Measurements from ENCODE around the gene PIAS3. TPM values are rescaled to one million over a fixed set of nuclear protein-coding genes. Genes with fewer than 3 reads are reported as not detected.

PIAS3 gene
- total and polyA plus RNA-seq, 4 experiments from 2014 or later = 8.8 to 33.6 (median 24.1) TPM

DNA sequence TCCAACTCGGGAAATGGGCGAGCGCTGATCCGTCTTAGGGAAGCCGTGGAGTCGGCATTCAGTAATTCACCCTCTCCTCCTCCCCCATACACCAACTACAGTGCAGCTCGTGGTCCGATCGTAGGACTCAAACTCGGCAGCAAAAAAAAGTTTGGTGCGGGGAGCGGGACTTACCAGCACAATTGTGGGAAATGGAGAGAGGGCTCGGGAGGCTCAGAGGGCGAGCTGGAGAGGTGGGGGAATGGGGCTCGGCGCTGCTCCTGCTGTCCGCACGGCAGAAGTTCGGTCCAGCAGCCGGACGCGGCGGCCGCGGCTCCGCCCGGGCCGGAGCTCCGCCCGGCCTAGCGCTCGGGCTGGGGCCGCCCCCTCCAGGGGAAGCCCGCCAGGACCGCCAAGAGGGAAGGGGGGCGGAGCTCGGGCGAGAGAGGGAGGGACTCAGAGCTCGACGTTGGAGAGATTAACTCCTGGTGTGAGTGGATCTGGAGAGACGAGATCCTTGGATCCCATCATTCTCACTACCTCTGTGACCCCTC, 676 bp upstream of the PIAS3 start:
- H3K27me3 Mint-ChIP-seq = peaks cover 0 to 2% of the 10 kb centered on the region in 2 donors
- H3K36me3 Mint-ChIP-seq = peaks cover 12 to 26% of the 10 kb centered on the region in 2 donors
- DNase-seq = peak; percentile 52 to 84 (median 65)
- H3K4me3 Mint-ChIP-seq = peak overlapping the region; percentile 92 to 97 (median 96)
- no peaks in the 10 kb centered on the region for H3K9me3 ChIP-seq (ENCODE audit: control insufficient read depth in 1 of 2, low read length in 2 of 2)
- POLR2A ChIA-PET (ENCODE audit: partially characterized antibody) = interaction anchor here (0.6 to 4.7 kb wide), 35 partner anchors 9 to 394 kb away, joined by 3 to 133 read pairs (median 6); partner anchors contain the start of genes ANKRD34A, ANKRD35, LIX1L and NUDT17
- H3K36me3 ChIP-seq (ENCODE audit: insufficient read depth, low read length) = peaks cover 21% of the 10 kb centered on the region
- H3K4me1 ChIP-seq (ENCODE audit: insufficient read depth, low read length) = peaks cover 17% of the 10 kb centered on the region
- no peaks in the 10 kb centered on the region for H3K27me3 ChIP-seq (ENCODE audit: insufficient read depth, low read length)
- no peaks in the 10 kb centered on the region for H3K9me3 Mint-ChIP-seq
- H3K4me3 ChIP-seq (ENCODE audit: low read length in 2 of 2) = peak overlapping the region; percentile 90 to 96
- intact Hi-C loops (cut with micrococcal nuclease) = loop anchor here (1.0 to 2.0 kb wide), 6 partner anchors 13 to 105 kb away; partner anchors contain the start of genes ANKRD34A, ANKRD35, NUDT17 and PEX11B
- CTCF ChIA-PET (ENCODE audit: partially characterized antibody) = interaction anchor here (0.7 to 12.5 kb wide), 19 partner anchors 10 to 178 kb away, joined by 3 to 199 read pairs (median 5); partner anchors contain the start of genes ITGA10, LIX1L, NUDT17 and RBM8A
- peak overlapping the region; percentile 74 for H3K27ac ChIP-seq (ENCODE audit: low read depth, low read length)
- peaks cover 8 to 29% (median 19%) of the 10 kb centered on the region in 4 donors for H3K4me1 Mint-ChIP-seq
- peak overlapping the region; percentile 89 to 96 (median 90) for H3K27ac Mint-ChIP-seq

DNA sequence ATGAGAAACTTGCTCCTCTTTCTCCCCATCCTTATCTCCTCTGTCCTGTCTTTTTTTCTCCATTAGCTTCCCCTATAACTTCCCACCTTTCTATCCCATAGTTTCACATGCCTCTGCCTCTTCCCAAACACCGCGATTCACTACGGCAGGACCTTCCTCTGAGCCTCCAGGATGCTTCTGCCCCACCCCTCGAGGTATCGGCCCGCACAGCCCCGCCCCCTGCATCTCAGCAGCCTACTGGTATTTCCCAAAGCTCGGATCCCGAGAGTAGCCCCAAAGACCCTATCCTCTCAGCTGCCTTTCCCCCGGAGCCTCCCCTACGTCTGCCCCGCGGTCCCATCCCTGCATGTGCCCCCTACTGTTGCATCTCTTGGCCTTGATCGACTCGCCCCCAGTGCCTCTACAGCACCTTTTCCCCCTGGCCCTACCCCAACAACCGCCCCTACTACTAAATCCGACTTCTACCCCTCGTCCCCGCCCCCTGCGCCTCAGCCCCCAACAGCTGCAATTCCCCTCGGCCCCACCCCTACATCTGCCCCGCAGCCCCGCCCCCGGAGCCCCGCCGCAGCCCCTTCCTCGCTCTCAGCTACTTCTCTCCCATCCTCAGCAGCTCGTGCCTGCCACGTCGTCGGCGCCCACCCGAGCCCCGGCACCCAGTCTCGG, 512 bp downstream of the PIAS3 start:
- peak in 3 of 5 donors; percentile 29 to 78 (median 37) for DNase-seq
- POLR2A ChIA-PET (ENCODE audit: partially characterized antibody) = interaction anchor here (0.6 to 4.7 kb wide), 31 partner anchors 10 to 180 kb away, joined by 3 to 133 read pairs (median 8); partner anchors contain the start of genes ANKRD34A, ANKRD35, LIX1L and NUDT17

DNA sequence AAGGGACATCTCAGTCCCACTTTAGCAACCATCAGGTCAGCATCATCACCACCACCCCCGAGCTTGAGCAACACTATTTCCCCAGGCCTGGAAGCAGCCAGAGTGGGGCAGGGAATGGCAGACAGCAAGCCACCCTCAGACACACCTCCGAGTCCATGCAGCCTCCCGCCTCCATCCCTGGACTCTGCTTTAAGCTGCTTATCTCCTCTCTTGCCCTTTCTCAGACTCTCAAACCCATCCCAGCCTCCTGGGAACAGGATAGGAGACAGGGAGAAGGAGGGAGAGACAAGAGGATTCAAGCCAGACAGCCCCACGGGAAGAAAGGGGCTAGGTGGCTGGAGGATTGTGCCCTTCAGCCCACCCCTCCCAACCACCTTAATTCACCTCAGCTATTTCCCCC, 1.7 kb downstream of the PIAS3 start:
- H3K4me1 Mint-ChIP-seq = peaks cover 10 to 29% (median 19%) of the 10 kb centered on the region in 4 donors
- Histone ChIP-seq H3K4me1 (ENCODE audit: insufficient read depth, low read length) (peaks cover 17% of the 10 kb centered on the region), H3K27ac (ENCODE audit: low read depth, low read length) (no peak overlapping the region), H3K9me3 (ENCODE audit: control insufficient read depth in 1 of 2, low read length in 2 of 2) (no peaks in the 10 kb centered on the region), H3K27me3 (ENCODE audit: insufficient read depth, low read length) (no peaks in the 10 kb centered on the region), H3K4me3 (ENCODE audit: low read length in 2 of 2) (no peak overlapping the region), H3K36me3 (ENCODE audit: insufficient read depth, low read length) (peaks cover 22% of the 10 kb centered on the region)
- no peaks in the 10 kb centered on the region for H3K27me3 Mint-ChIP-seq
- intact Hi-C loops (cut with micrococcal nuclease) = no loop called here
- H3K27ac Mint-ChIP-seq = peak overlapping the region in 1 of 7 donors; percentile 90
- CTCF ChIA-PET (ENCODE audit: partially characterized antibody) = interaction anchor here (1.2 to 12.5 kb wide), 10 partner anchors 10 to 154 kb away, joined by 3 to 199 read pairs (median 7); partner anchors contain the start of genes ANKRD34A, ITGA10, NUDT17 and POLR3GL
- POLR2A ChIA-PET (ENCODE audit: partially characterized antibody) = interaction anchor here (0.8 to 4.7 kb wide), 16 partner anchors 10 to 180 kb away, joined by 3 to 133 read pairs (median 18); partner anchors contain the start of genes ANKRD34A, ANKRD35, NUDT17 and PEX11B
- H3K4me3 Mint-ChIP-seq = peak overlapping the region in 5 of 8 donors; percentile 10 to 76 (median 63)
- H3K36me3 Mint-ChIP-seq = peaks cover 23 to 45% of the 10 kb centered on the region in 2 donors
- DNase-seq = no peak
- H3K9me3 Mint-ChIP-seq = no peaks in the 10 kb centered on the region

More for the DNA sequence above, 512 bp downstream of the PIAS3 start:
- Mint-ChIP-seq H3K9me3 (no peaks in the 10 kb centered on the region), H3K4me1 (peaks cover 8 to 29% (median 19%) of the 10 kb centered on the region in 4 donors), H3K4me3 (peak overlapping the region; percentile 92 to 97 (median 96)), H3K27me3 (peaks cover 0 to 2% of the 10 kb centered on the region in 2 donors), H3K36me3 (peaks cover 19 to 38% of the 10 kb centered on the region in 2 donors), H3K27ac (peak overlapping the region; percentile 78 to 97 (median 90))
- peaks cover 22% of the 10 kb centered on the region for H3K36me3 ChIP-seq (ENCODE audit: insufficient read depth, low read length)
- peak overlapping the region; percentile 90 to 96 for H3K4me3 ChIP-seq (ENCODE audit: low read length in 2 of 2)
- peaks cover 17% of the 10 kb centered on the region for H3K4me1 ChIP-seq (ENCODE audit: insufficient read depth, low read length)
- intact Hi-C loops (cut with micrococcal nuclease) = loop anchor here (1.0 to 2.0 kb wide), 3 partner anchors 14 to 177 kb away; partner anchors contain the start of gene NUDT17
- peak overlapping the region; percentile 74 for H3K27ac ChIP-seq (ENCODE audit: low read depth, low read length)
- H3K27me3 ChIP-seq (ENCODE audit: insufficient read depth, low read length) = no peaks in the 10 kb centered on the region
- CTCF ChIA-PET (ENCODE audit: partially characterized antibody) = interaction anchor here (0.7 to 12.5 kb wide), 23 partner anchors 11 to 179 kb away, joined by 3 to 199 read pairs (median 5); partner anchors contain the start of genes ANKRD34A, ITGA10, LIX1L and NUDT17
- no peaks in the 10 kb centered on the region for H3K9me3 ChIP-seq (ENCODE audit: control insufficient read depth in 1 of 2, low read length in 2 of 2)

DNA sequence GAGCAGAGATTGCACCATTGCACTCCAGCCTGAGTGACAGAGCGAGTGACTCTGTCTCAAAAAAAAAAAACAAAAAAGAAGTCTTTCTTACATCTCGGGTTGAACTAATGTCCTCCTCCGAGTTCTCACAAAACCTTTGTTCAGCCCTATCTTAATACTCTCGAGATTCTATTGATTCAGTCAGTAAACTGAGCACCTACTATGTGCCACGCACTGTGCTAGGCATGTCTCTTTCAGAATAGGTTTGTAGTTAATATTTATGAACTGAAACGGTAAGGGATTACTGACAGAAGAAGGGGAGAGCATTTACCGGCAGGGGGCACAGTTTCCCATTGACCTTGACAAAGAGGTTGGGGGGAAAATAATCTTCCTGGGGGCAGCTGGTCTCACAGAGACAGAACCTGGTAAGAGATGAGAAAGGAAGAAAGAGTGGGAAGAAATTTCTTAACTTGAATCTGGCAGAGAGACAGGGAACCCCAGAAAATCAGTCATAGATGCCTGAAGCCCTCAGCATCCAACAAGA, 3.4 kb downstream of the PIAS3 start:
- Mint-ChIP-seq H3K4me1 (peaks cover 10 to 29% (median 19%) of the 10 kb centered on the region in 4 donors), H3K4me3 (peak overlapping the region in 4 of 8 donors; percentile 21 to 76 (median 46)), H3K9me3 (no peaks in the 10 kb centered on the region), H3K36me3 (peaks cover 30 to 56% of the 10 kb centered on the region in 2 donors), H3K27ac (peak overlapping the region in 1 of 7 donors; percentile 51), H3K27me3 (no peaks in the 10 kb centered on the region)
- no peak for DNase-seq
- Histone ChIP-seq H3K36me3 (ENCODE audit: insufficient read depth, low read length) (peaks cover 28% of the 10 kb centered on the region), H3K27ac (ENCODE audit: low read depth, low read length) (no peak overlapping the region), H3K4me3 (ENCODE audit: low read length in 2 of 2) (no peak overlapping the region), H3K27me3 (ENCODE audit: insufficient read depth, low read length) (no peaks in the 10 kb centered on the region), H3K9me3 (ENCODE audit: control insufficient read depth in 1 of 2, low read length in 2 of 2) (no peaks in the 10 kb centered on the region), H3K4me1 (ENCODE audit: insufficient read depth, low read length) (peaks cover 17% of the 10 kb centered on the region)
- intact Hi-C loops (cut with micrococcal nuclease) = no loop called here
- POLR2A ChIA-PET (ENCODE audit: partially characterized antibody) = interaction anchor here (0.9 to 1.4 kb wide), 3 partner anchors 9 to 137 kb away, joined by 3 to 4 read pairs (median 3); no protein-coding TSS in a partner anchor
- CTCF ChIA-PET (ENCODE audit: partially characterized antibody) = interaction anchor here (1.0 to 12.5 kb wide), 2 partner anchors 8 to 30 kb away, joined by 3 to 199 read pairs; partner anchors contain the start of genes ANKRD35 and NUDT17

DNA sequence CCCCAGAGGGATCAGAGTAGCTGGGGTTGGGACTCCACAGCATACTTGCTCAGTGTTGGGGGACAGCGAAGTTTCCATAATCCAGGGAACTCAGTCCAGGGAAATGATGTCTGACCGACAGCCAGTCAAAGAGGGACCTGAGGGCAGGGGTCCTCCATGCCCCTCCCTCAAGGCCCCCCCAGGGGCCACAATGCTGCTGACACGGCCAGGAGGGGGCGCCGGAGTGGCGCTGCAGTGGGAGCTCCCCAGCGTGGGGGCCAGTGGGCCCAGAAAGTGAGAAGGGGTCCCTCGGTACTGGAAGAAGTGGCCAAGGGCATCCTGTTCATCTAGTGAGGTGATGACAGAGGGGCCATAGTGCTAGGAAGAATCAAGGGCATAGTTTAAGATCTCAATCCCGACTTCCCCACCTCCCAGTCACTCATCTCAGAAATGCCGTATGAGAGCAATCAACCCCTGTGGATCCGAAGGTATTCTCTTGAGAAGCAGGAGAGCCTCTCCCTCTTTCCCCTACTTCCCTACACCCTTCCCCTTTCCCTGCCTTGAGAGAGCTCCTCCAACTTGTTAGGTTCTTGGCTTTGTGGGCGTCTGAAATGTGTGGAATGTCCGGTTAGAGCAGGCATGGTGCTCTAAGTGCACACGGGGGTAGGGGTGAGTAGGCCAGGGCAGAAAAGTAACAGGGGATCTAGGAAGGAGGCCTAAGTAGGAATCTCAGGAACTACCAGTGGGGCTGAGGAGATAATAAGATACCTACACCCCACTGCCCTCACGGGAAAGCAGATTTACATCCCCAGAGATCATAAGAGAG, 9.3 kb downstream of the PIAS3 start:
- peaks cover 8% of the 10 kb centered on the region for H3K4me1 ChIP-seq (ENCODE audit: insufficient read depth, low read length)
- no peak overlapping the region for H3K27ac ChIP-seq (ENCODE audit: low read depth, low read length)
- H3K27me3 Mint-ChIP-seq = no peaks in the 10 kb centered on the region
- CTCF ChIA-PET (ENCODE audit: partially characterized antibody) = interaction anchor here (1.0 to 9.5 kb wide), 9 partner anchors 11 to 182 kb away, joined by 3 to 264 read pairs (median 4); partner anchors contain the start of genes ANKRD35, ITGA10, PIAS3 and POLR3C
- no peak for DNase-seq
- H3K9me3 Mint-ChIP-seq = no peaks in the 10 kb centered on the region
- H3K4me3 Mint-ChIP-seq = no peak overlapping the region
- peak overlapping the region in 3 of 7 donors; percentile 42 to 77 (median 77) for H3K27ac Mint-ChIP-seq
- H3K36me3 ChIP-seq (ENCODE audit: insufficient read depth, low read length) = peaks cover 11% of the 10 kb centered on the region
- peaks cover 27 to 45% of the 10 kb centered on the region in 2 donors for H3K36me3 Mint-ChIP-seq
- no peaks in the 10 kb centered on the region for H3K9me3 ChIP-seq (ENCODE audit: control insufficient read depth in 1 of 2, low read length in 2 of 2)
- no peak overlapping the region for H3K4me3 ChIP-seq (ENCODE audit: low read length in 2 of 2)
- POLR2A ChIA-PET (ENCODE audit: partially characterized antibody) = interaction anchor here (8.8 kb wide), 1 partner anchor 9 kb away, joined by 133 read pairs; the partner anchor contains the start of gene PIAS3
- no peaks in the 10 kb centered on the region for H3K27me3 ChIP-seq (ENCODE audit: insufficient read depth, low read length)
- intact Hi-C loops (cut with micrococcal nuclease) = no loop called here
- peaks cover 6 to 8% (median 7%) of the 10 kb centered on the region in 4 donors for H3K4me1 Mint-ChIP-seq

DNA sequence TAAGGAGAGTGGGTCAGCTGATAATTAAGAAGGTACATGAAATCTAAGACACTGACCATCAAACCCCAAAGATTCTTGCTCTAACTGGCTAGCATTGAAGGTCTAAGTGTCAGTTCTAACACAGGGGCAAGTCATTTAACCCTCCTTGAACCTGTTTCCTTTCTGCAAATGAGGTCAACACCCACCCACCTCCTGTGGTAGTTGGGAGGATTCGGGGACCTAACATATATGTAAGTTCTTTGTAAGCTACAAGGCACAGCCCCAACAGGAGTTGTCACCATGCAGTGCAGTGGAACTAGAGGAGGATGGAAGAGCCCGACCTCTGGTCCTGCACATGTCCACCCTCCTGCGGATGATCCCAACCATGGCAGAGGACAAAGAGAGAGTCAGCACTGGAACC, 11.1 kb downstream of the PIAS3 start:
- Mint-ChIP-seq H3K27ac (peak overlapping the region in 4 of 7 donors; percentile 1 to 66 (median 36)), H3K4me1 (peaks cover 6 to 8% (median 7%) of the 10 kb centered on the region in 4 donors), H3K27me3 (no peaks in the 10 kb centered on the region), H3K9me3 (no peaks in the 10 kb centered on the region), H3K4me3 (no peak overlapping the region), H3K36me3 (peaks cover 18 to 31% of the 10 kb centered on the region in 2 donors)
- peaks cover 11% of the 10 kb centered on the region for H3K4me1 ChIP-seq (ENCODE audit: insufficient read depth, low read length)
- H3K27me3 ChIP-seq (ENCODE audit: insufficient read depth, low read length) = no peaks in the 10 kb centered on the region
- intact Hi-C loops (cut with micrococcal nuclease) = no loop called here
- H3K36me3 ChIP-seq (ENCODE audit: insufficient read depth, low read length) = peaks cover 10% of the 10 kb centered on the region
- DNase-seq = no peak
- no peak overlapping the region for H3K27ac ChIP-seq (ENCODE audit: low read depth, low read length)
- H3K9me3 ChIP-seq (ENCODE audit: control insufficient read depth in 1 of 2, low read length in 2 of 2) = no peaks in the 10 kb centered on the region
- H3K4me3 ChIP-seq (ENCODE audit: low read length in 2 of 2) = no peak overlapping the region
- POLR2A ChIA-PET (ENCODE audit: partially characterized antibody) = interaction anchor here (0.8 to 8.8 kb wide), 3 partner anchors 10 to 82 kb away, joined by 3 to 133 read pairs (median 32); partner anchors contain the start of genes PIAS3, POLR3C and RNF115
- CTCF ChIA-PET (ENCODE audit: partially characterized antibody) = interaction anchor here (0.6 to 9.5 kb wide), 11 partner anchors 13 to 178 kb away, joined by 3 to 264 read pairs (median 45); partner anchors contain the start of genes ANKRD34A, ANKRD35, ITGA10 and LIX1L

Measured in CD4-positive, alpha-beta memory T cell (primary cell).